GM23248 (cell line): ENCODE measurements around the gene PCSK5.

Source experiments
- EZH2 ChIP-seq: fragments of 200-600 bp; sonication (generic); IDR thresholded peaks from 2 replicates; pipeline ENCODE4 v1.6.1; 2018; ENCODE audit warnings: antibody characterized with exemption, mild to moderate bottlenecking; ENCODE audit not compliant: insufficient read depth, poor library complexity, severe bottlenecking
- EZH2phosphoT487 ChIP-seq: fragments of 200-600 bp; sonication (generic); IDR thresholded peaks from 2 replicates; pipeline ENCODE4 v1.6.1; 2018; ENCODE audit warnings: antibody characterized with exemption, moderate library complexity, mild to moderate bottlenecking, low read depth; ENCODE audit not compliant: insufficient read depth

GRCh38 chr9:76396597-76396996, 506.1 kb downstream of the PCSK5 start:
- no peak for TF ChIP-seq EZH2phosphoT487
- TF ChIP-seq EZH2: no peak
